Bronchial epithelial cell (primary cell): Measurements from ENCODE around the gene ZNF791. TPM values are rescaled to one million over a fixed set of nuclear protein-coding genes. Genes with fewer than 3 reads are reported as not detected.
A peak's percentile ranks its signal among the peaks of the same experiment; 100 is the strongest.
"Not testable (repeated sequence)": the region's sequence is repeated elsewhere in the genome, so short reads cannot be mapped to it uniquely, and the experiment has no call there.

Experiments used
- DNase-seq: peaks from one replicate; pipeline ENCODE4 v3.0.0-alpha.2; 2010; ENCODE audit warnings: low read depth
- FAIRE-seq: peaks from 2 replicates; lab custom pipeline; 2011; peaks lifted over from hg19 to GRCh38; lab: Jason Lieb, UNC
- H3K27me3 ChIP-seq: 2 replicates; pipeline ENCODE4 v1.5.1; 2011; ENCODE audit warnings: low read length; ENCODE audit not compliant: control insufficient read depth, insufficient read depth
- H3K36me3 ChIP-seq: 2 replicates; pipeline ENCODE4 v1.5.1; 2011; ENCODE audit warnings: low read length; ENCODE audit not compliant: control insufficient read depth, insufficient read depth
- H3K4me3 ChIP-seq: 2 replicates; pipeline ENCODE4 v1.5.1; 2011; ENCODE audit warnings: mild to moderate bottlenecking, low read depth, low read length, control low read depth
- total RNA-seq: library from RNA; depleted of rRNA; stranded (reverse); fragments of >200 nt; gene quantifications from 2 replicates; pipeline ENCODE4 v1.2.1, GENCODE V29; 2014
- TF ChIP-seq, protein P1 (sequence below): IDR thresholded peaks from 2 replicates; pipeline ENCODE4 v1.5.1; 2011; ENCODE audit warnings: mild to moderate bottlenecking, moderate library complexity, low read length, control low read depth, inconsistent platforms; ENCODE audit not compliant: insufficient read depth, severe bottlenecking

ZNF791 gene
- total RNA-seq, 1 donor from 2014 or later, result 11.1 TPM

- H3K4me3 ChIP-seq, result no peak overlapping the region
- FAIRE-seq, result no peak
- no peaks in the 10 kb centered on the region for H3K27me3 ChIP-seq
- peaks cover 30% of the 10 kb centered on the region for H3K36me3 ChIP-seq
- TF ChIP-seq, protein P1, sequence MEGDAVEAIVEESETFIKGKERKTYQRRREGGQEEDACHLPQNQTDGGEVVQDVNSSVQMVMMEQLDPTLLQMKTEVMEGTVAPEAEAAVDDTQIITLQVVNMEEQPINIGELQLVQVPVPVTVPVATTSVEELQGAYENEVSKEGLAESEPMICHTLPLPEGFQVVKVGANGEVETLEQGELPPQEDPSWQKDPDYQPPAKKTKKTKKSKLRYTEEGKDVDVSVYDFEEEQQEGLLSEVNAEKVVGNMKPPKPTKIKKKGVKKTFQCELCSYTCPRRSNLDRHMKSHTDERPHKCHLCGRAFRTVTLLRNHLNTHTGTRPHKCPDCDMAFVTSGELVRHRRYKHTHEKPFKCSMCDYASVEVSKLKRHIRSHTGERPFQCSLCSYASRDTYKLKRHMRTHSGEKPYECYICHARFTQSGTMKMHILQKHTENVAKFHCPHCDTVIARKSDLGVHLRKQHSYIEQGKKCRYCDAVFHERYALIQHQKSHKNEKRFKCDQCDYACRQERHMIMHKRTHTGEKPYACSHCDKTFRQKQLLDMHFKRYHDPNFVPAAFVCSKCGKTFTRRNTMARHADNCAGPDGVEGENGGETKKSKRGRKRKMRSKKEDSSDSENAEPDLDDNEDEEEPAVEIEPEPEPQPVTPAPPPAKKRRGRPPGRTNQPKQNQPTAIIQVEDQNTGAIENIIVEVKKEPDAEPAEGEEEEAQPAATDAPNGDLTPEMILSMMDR, result peak; percentile 94
- peak; percentile 62 for DNase-seq
Observed at GRCh38 chr19:12676384-12676792, 65.7 kb downstream of the ZNF791 start.

GRCh38 chr19:12676928-12677327 lies 66.2 kb downstream of the ZNF791 start:
- DNase-seq, result no peak
- FAIRE-seq, result no peak
- Histone ChIP-seq H3K36me3 (peaks cover 30% of the 10 kb centered on the region), H3K4me3 (no peak overlapping the region), H3K27me3 (no peaks in the 10 kb centered on the region)
- TF ChIP-seq, protein P1, result no peak

DNA sequence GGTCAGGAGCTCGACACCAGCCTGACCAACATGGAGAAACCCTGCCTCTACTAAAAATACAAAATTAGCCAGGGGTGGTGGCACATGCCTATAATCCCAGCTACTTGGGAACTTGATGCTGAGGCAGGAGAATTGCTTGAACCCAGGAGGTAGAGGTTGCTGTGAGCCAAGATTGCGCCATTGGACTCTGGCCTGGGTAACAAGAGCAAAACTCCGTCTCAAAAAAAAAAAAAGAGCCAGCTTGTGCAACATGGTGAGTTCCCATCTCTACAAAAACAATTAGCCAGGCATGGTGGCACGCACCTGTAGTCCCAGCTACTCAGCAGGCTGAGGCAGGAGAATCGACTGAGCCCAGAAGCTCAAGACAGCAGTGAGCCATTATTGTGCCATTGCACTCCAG lies 67.3 kb downstream of the ZNF791 start:
- not testable (repeated sequence) for DNase-seq, H3K27me3 ChIP-seq, H3K4me3 ChIP-seq, FAIRE-seq
- peaks cover 26% of the 10 kb centered on the region for H3K36me3 ChIP-seq

DNA sequence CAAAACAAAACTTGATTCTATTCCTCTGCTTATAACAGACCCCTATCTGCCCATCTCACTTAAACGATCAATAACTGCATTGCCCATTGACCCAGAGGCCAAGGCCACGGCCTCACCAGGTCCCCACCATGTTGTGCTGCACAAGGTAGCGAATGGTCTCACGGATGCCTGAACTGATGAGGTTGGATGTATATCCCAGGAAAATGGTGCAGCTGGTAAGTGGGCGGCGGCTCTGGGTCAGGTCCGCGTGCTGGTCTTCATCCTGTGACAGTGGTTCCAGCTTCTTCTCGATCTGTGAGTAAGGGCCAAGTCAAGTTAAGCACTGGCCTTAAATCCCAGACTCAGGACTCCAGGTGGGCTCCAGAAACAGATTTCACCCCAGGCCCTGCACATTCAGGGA lies 69.3 kb downstream of the ZNF791 start:
- FAIRE-seq, result no peak
- no peaks in the 10 kb centered on the region for H3K27me3 ChIP-seq
- no peak overlapping the region for H3K4me3 ChIP-seq
- DNase-seq, result no peak
- H3K36me3 ChIP-seq, result peaks cover 21% of the 10 kb centered on the region
- TF ChIP-seq, protein P1, result no peak

DNA sequence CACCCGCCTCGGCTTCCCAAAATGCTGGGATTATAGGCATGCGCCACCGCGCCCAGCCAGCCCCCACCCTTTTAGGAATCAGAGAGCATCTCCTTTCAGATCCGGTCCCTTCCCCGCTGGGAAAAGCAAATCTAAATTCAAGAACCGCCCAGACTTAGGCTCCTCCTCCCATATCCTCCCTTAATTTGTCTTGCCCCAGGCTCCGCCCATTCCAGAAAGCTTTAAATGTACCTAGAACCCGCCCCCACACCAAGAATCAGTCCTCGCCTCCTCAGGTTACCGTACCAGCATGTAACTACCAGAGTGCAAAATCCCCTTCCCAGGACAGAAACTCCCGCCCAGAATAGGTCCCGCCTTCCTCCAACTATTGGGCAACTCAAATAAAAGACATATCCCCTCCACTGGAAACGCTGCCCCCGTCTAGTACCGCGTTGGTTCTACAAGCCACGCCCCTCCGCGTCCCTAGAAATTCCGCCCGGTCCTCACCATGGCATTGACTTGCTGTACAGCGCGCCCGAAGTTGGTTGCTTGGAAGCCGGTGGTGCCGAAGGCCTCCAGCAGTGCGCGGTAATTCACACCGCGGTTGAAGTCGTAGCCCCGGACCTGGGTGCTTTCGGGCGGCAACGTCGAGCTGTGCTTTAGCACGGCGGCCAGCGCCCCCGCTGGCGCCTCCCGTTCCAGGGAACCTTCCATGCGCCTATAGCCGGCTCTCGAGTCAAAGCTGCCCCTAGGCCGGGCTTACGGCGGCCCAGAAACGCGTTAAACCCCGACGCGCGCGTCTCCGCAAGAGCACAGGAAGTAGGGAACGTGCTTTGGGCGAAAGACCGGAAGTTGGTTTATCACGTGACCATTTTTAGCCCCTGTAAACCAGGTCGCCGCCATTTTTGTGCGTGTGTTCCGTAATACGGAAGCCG lies 70.6 kb downstream of the ZNF791 start, which contains the start of gene DHPS:
TSS of gene DHPS (minus strand) at position 807 of the 914 bp plus-strand sequence. CDS start at position 693, 114 bp downstream.
- H3K4me3 ChIP-seq, result peak within 1 kb of the TSS; percentile 65
- TF ChIP-seq, protein P1, result peak; percentile 7
- FAIRE-seq (no peak), DNase-seq (peak; percentile 94)
- H3K27me3 ChIP-seq, result no peaks in the 10 kb centered on the region
- peaks cover 11% of the 10 kb centered on the region for H3K36me3 ChIP-seq

Other genes with a start within 250 kb of the ZNF791 start
- 3.9 and 6.3 TPM in 2 replicates for gene ZNF442, start 245.2 kb upstream of the ZNF791 start, total RNA-seq
- 2.6 and 2.7 TPM in 2 replicates for gene ZNF799, start 209.6 kb upstream of the ZNF791 start, total RNA-seq
- 2.4 and 3.4 TPM in 2 replicates for gene ZNF443, start 169.9 kb upstream of the ZNF791 start, total RNA-seq
- gene ZNF709, start 126.1 kb upstream of the ZNF791 start, total RNA-seq, result 0.26 and 0.64 TPM in 2 replicates
- gene ZNF564, start 59.4 kb upstream of the ZNF791 start, total RNA-seq, result 7.4 and 9.0 TPM in 2 replicates
- 5.8 and 7.9 TPM in 2 replicates for gene ZNF490, start 107 bp upstream of the ZNF791 start, total RNA-seq
- 29.8 and 32.1 TPM in 2 replicates for gene MAN2B1, start 55.8 kb downstream of the ZNF791 start, total RNA-seq
- 13.8 and 21.1 TPM in 2 replicates for gene WDR83, start 55.9 kb downstream of the ZNF791 start, total RNA-seq
- 47.4 and 94.5 TPM in 2 replicates for gene DHPS, start 71.0 kb downstream of the ZNF791 start, total RNA-seq
- gene GNG14, start 77.1 kb downstream of the ZNF791 start, total RNA-seq, result not detected in 2 replicates
- 5.4 and 6.1 TPM in 2 replicates for gene FBXW9, start 85.7 kb downstream of the ZNF791 start, total RNA-seq
- gene TNPO2, start 113.0 kb downstream of the ZNF791 start, total RNA-seq, result 16.8 and 28.0 TPM in 2 replicates
- 177 and 201 TPM in 2 replicates for gene TRIR, start 123.8 kb downstream of the ZNF791 start, total RNA-seq
- 104 and 107 TPM in 2 replicates for gene GET3, start 126.6 kb downstream of the ZNF791 start, total RNA-seq
- not detected in 2 replicates for gene BEST2, start 140.9 kb downstream of the ZNF791 start, total RNA-seq
- 52.5 and 58.7 TPM in 2 replicates for gene HOOK2, start 164.6 kb downstream of the ZNF791 start, total RNA-seq
- gene JUNB, start 180.6 kb downstream of the ZNF791 start, total RNA-seq, result 158 and 179 TPM in 2 replicates
- 148 and 157 TPM in 2 replicates for gene PRDX2, start 190.9 kb downstream of the ZNF791 start, total RNA-seq
- not detected in 2 replicates for gene THSD8, start 191.1 kb downstream of the ZNF791 start, total RNA-seq
- 11.1 and 12.9 TPM in 2 replicates for gene RNASEH2A, start 195.7 kb downstream of the ZNF791 start, total RNA-seq
- not detected in 2 replicates for gene RTBDN, start 223.7 kb downstream of the ZNF791 start, total RNA-seq
- 0.26 and 0.38 TPM in 2 replicates for gene MAST1, start 227.6 kb downstream of the ZNF791 start, total RNA-seq